BLaER1 (cell line): Measurements from ENCODE around the gene UBASH3A.

ENCODE experiments used
- H3K27ac ChIP-seq: shearing (Covaris generic); formaldehyde crosslinking; 2 replicates; pipeline ENCODE4 v1.8.1; 2022
- H3K27me3 ChIP-seq: shearing (Covaris generic); formaldehyde crosslinking; 2 replicates; pipeline ENCODE4 v1.8.1; 2022
- H3K36me3 ChIP-seq: shearing (Covaris generic); formaldehyde crosslinking; 2 replicates; pipeline ENCODE4 v1.8.1; 2022
- H3K4me1 ChIP-seq: shearing (Covaris generic); formaldehyde crosslinking; 2 replicates; pipeline ENCODE4 v1.8.1; 2022
- H3K4me2 ChIP-seq: shearing (Covaris generic); formaldehyde crosslinking; 2 replicates; pipeline ENCODE4 v1.8.1; 2022
- H3K4me3 ChIP-seq: shearing (Covaris generic); formaldehyde crosslinking; 2 replicates; pipeline ENCODE4 v1.8.1; 2022
- H3K9ac ChIP-seq: shearing (Covaris generic); formaldehyde crosslinking; 2 replicates; pipeline ENCODE4 v1.8.1; 2022
- H3K9me3 ChIP-seq: shearing (Covaris generic); formaldehyde crosslinking; 2 replicates; pipeline ENCODE4 v1.8.1; 2022
- H4K20me1 ChIP-seq: shearing (Covaris generic); formaldehyde crosslinking; 2 replicates; pipeline ENCODE4 v1.8.1; 2022
- Cebpa-rat ChIP-seq: shearing (Covaris generic); IDR thresholded peaks from 2 replicates; pipeline ENCODE4 v1.8.1; 2022

Gene UBASH3A

GRCh38 chr21:42374457-42374856 lies 29.2 kb upstream of the UBASH3A start:
- Histone ChIP-seq H3K4me1 (peaks cover 68% of the 10 kb centered on the region), H4K20me1 (no peaks in the 10 kb centered on the region), H3K9ac (no peak overlapping the region), H3K27me3 (no peaks in the 10 kb centered on the region), H3K27ac (no peak overlapping the region), H3K9me3 (no peaks in the 10 kb centered on the region), H3K36me3 (no peaks in the 10 kb centered on the region), H3K4me2 (peak overlapping the region; percentile 88), H3K4me3 (no peak overlapping the region)
- no peak for TF ChIP-seq Cebpa-rat

GRCh38 chr21:42374864-42375499 lies 28.7 kb upstream of the UBASH3A start:
- no peak for TF ChIP-seq Cebpa-rat

GRCh38 chr21:42375506-42375905 lies 28.2 kb upstream of the UBASH3A start:
- H4K20me1 ChIP-seq: no peaks in the 10 kb centered on the region
- H3K36me3 ChIP-seq: no peaks in the 10 kb centered on the region
- no peak overlapping the region for H3K4me3 ChIP-seq
- H3K27ac ChIP-seq: no peak overlapping the region
- no peak for TF ChIP-seq Cebpa-rat
- H3K9me3 ChIP-seq: no peaks in the 10 kb centered on the region
- H3K4me1 ChIP-seq: peaks cover 68% of the 10 kb centered on the region
- no peak overlapping the region for H3K9ac ChIP-seq
- H3K27me3 ChIP-seq: no peaks in the 10 kb centered on the region
- no peak overlapping the region for H3K4me2 ChIP-seq

More at GRCh38 chr21:42374864-42375499, 28.7 kb upstream of the UBASH3A start:
- no peak overlapping the region for H3K9ac ChIP-seq
- no peaks in the 10 kb centered on the region for H4K20me1 ChIP-seq
- H3K4me2 ChIP-seq: no peak overlapping the region
- no peak overlapping the region for H3K4me3 ChIP-seq
- no peaks in the 10 kb centered on the region for H3K36me3 ChIP-seq
- no peaks in the 10 kb centered on the region for H3K9me3 ChIP-seq
- H3K27me3 ChIP-seq: no peaks in the 10 kb centered on the region
- H3K4me1 ChIP-seq: peaks cover 68% of the 10 kb centered on the region
- no peak overlapping the region for H3K27ac ChIP-seq

- Histone ChIP-seq H3K9ac (no peak overlapping the region), H3K4me2 (no peak overlapping the region), H3K4me1 (peaks cover 65% of the 10 kb centered on the region)
Observed at GRCh38 chr21:42375966-42376337, 27.8 kb upstream of the UBASH3A start.

GRCh38 chr21:42376338-42376982 lies 27.2 kb upstream of the UBASH3A start:
- Histone ChIP-seq H3K9ac (no peak overlapping the region), H4K20me1 (no peaks in the 10 kb centered on the region), H3K9me3 (peaks cover 4% of the 10 kb centered on the region), H3K4me1 (peaks cover 60% of the 10 kb centered on the region), H3K4me2 (no peak overlapping the region), H3K27ac (no peak overlapping the region), H3K36me3 (no peaks in the 10 kb centered on the region; the same call in 1 of the 2 replicates), H3K27me3 (no peaks in the 10 kb centered on the region), H3K4me3 (no peak overlapping the region)
- no peak; the same call in 1 of the 2 replicates for TF ChIP-seq Cebpa-rat

More at GRCh38 chr21:42375966-42376337, 27.8 kb upstream of the UBASH3A start:
- no peak overlapping the region for H3K27ac ChIP-seq
- H3K27me3 ChIP-seq: no peaks in the 10 kb centered on the region
- TF ChIP-seq Cebpa-rat: no peak
- H3K36me3 ChIP-seq: no peaks in the 10 kb centered on the region
- no peaks in the 10 kb centered on the region for H3K9me3 ChIP-seq
- H3K4me3 ChIP-seq: no peak overlapping the region
- no peaks in the 10 kb centered on the region for H4K20me1 ChIP-seq

GRCh38 chr21:42377211-42377950 lies 26.3 kb upstream of the UBASH3A start:
- no peak overlapping the region for H3K9ac ChIP-seq
- no peak for TF ChIP-seq Cebpa-rat

GRCh38 chr21:42377951-42378340 lies 25.8 kb upstream of the UBASH3A start:
- no peak for TF ChIP-seq Cebpa-rat
- no peaks in the 10 kb centered on the region for H3K27me3 ChIP-seq
- H4K20me1 ChIP-seq: no peaks in the 10 kb centered on the region

More at GRCh38 chr21:42377211-42377950, 26.3 kb upstream of the UBASH3A start:
- H4K20me1 ChIP-seq: no peaks in the 10 kb centered on the region
- peaks cover 7% of the 10 kb centered on the region; the same call in 1 of the 2 replicates for H3K36me3 ChIP-seq
- H3K4me3 ChIP-seq: no peak overlapping the region
- H3K4me1 ChIP-seq: peaks cover 51% of the 10 kb centered on the region
- H3K9me3 ChIP-seq: peaks cover 13% of the 10 kb centered on the region
- H3K4me2 ChIP-seq: no peak overlapping the region
- no peaks in the 10 kb centered on the region for H3K27me3 ChIP-seq
- no peak overlapping the region for H3K27ac ChIP-seq

GRCh38 chr21:42378418-42378817 lies 25.3 kb upstream of the UBASH3A start:
- Histone ChIP-seq H3K27ac (no peak overlapping the region), H3K9ac (no peak overlapping the region), H4K20me1 (no peaks in the 10 kb centered on the region), H3K9me3 (peaks cover 24% of the 10 kb centered on the region), H3K4me3 (no peak overlapping the region), H3K36me3 (peaks cover 10% of the 10 kb centered on the region; the same call in 1 of the 2 replicates), H3K27me3 (no peaks in the 10 kb centered on the region), H3K4me1 (peaks cover 51% of the 10 kb centered on the region), H3K4me2 (peak overlapping the region; percentile 15; the same call in 1 of the 2 replicates)
- no peak for TF ChIP-seq Cebpa-rat

More at GRCh38 chr21:42377951-42378340, 25.8 kb upstream of the UBASH3A start:
- peaks cover 19% of the 10 kb centered on the region for H3K9me3 ChIP-seq
- peaks cover 10% of the 10 kb centered on the region; the same call in 1 of the 2 replicates for H3K36me3 ChIP-seq
- peaks cover 51% of the 10 kb centered on the region for H3K4me1 ChIP-seq
- no peak overlapping the region for H3K4me3 ChIP-seq
- H3K9ac ChIP-seq: no peak overlapping the region
- no peak overlapping the region for H3K27ac ChIP-seq
- no peak overlapping the region for H3K4me2 ChIP-seq

GRCh38 chr21:42379426-42380215 lies 24.1 kb upstream of the UBASH3A start:
- Histone ChIP-seq H3K4me2 (peak overlapping the region; percentile 80), H3K27ac (peak overlapping the region; percentile 16; the same call in 1 of the 2 replicates), H3K4me1 (peaks cover 52% of the 10 kb centered on the region), H4K20me1 (no peaks in the 10 kb centered on the region), H3K9me3 (peaks cover 26% of the 10 kb centered on the region), H3K4me3 (no peak overlapping the region), H3K27me3 (no peaks in the 10 kb centered on the region), H3K9ac (no peak overlapping the region), H3K36me3 (peaks cover 10% of the 10 kb centered on the region; the same call in 1 of the 2 replicates)
- TF ChIP-seq Cebpa-rat: no peak
